HepG2 (cell line): Measurements from ENCODE around the gene FBN2.

Experiments
- ARID4A ChIP-seq: sonication (generic); formaldehyde crosslinking; IDR thresholded peaks from 2 replicates; pipeline ENCODE4 v1.5.0; 2020; ENCODE audit warnings: mild to moderate bottlenecking, missing genetic modification reagents, borderline replicate concordance
- BCL3 ChIP-seq: sonication (generic); formaldehyde crosslinking; IDR thresholded peaks from 2 replicates; pipeline ENCODE4 v1.5.1; 2020; ENCODE audit warnings: mild to moderate bottlenecking, missing genetic modification reagents, moderate library complexity
- CCAR2 ChIP-seq: fragments of 200-400 bp; formaldehyde crosslinking; optimal IDR thresholded peaks from 2 replicates; pipeline ENCODE3; 2018; ENCODE audit warnings: low read depth, mild to moderate bottlenecking, low read length, moderate library complexity
- E2F2 ChIP-seq: sonication (generic); formaldehyde crosslinking; IDR thresholded peaks from 2 replicates; pipeline ENCODE4 v1.4.0; 2020; ENCODE audit warnings: missing genetic modification reagents, borderline replicate concordance
- ESRRA ChIP-seq: sonication (generic); formaldehyde crosslinking; IDR thresholded peaks from 2 replicates; pipeline ENCODE4 v1.5.1; 2020; ENCODE audit warnings: mild to moderate bottlenecking, low read depth, missing genetic modification reagents
- EZH2 ChIP-seq: conservative IDR thresholded peaks from 2 replicates; pipeline ENCODE4 v1.6.1; 2012; ENCODE audit warnings: mild to moderate bottlenecking, low read depth, low read length, moderate library complexity
- HINFP ChIP-seq: sonication (generic); formaldehyde crosslinking; IDR thresholded peaks from 2 replicates; pipeline ENCODE4 v1.4.0; 2020; ENCODE audit warnings: low read depth, mild to moderate bottlenecking, missing genetic modification reagents
- NFYB ChIP-seq: sonication (generic); formaldehyde crosslinking; IDR thresholded peaks from 2 replicates; pipeline ENCODE4 v1.4.0; 2020; ENCODE audit warnings: missing genetic modification reagents
- PLSCR1 ChIP-seq: sonication (generic); formaldehyde crosslinking; IDR thresholded peaks from 2 replicates; pipeline ENCODE4 v1.5.0; 2020; ENCODE audit warnings: missing genetic modification reagents, mild to moderate bottlenecking, borderline replicate concordance
- PPARG ChIP-seq: conservative IDR thresholded peaks from 2 replicates; pipeline ENCODE4 v1.6.1; 2016; ENCODE audit warnings: missing biosample characterization, missing genetic modification reagents
- TCF12 ChIP-seq, 2 experiments: fragments of 450-650 bp in 1 of 2; sonication (generic) in 1 of 2; formaldehyde crosslinking in 1 of 2; IDR thresholded peaks; 2 replicates each; pipeline versions ENCODE4 v1.6.1 to v1.8.0; 2017 to 2022; ENCODE audit warnings: antibody characterized with exemption in 1 of 2, mild to moderate bottlenecking in 1 of 2, missing genetic modification reagents in 1 of 2, moderate library complexity in 1 of 2
- ZNF337 ChIP-seq: sonication (generic); formaldehyde crosslinking; IDR thresholded peaks from 2 replicates; pipeline ENCODE4 v1.5.1; 2020; ENCODE audit warnings: missing genetic modification reagents, low read depth, mild to moderate bottlenecking, borderline replicate concordance

GRCh38 chr5:128470663-128471062 is 67.4 kb downstream of the FBN2 start:
- TF ChIP-seq TCF12 (IDR thresholded peaks at IDR 0.05) (no peak), TCF12 (CRISPR knock-in tag; IDR thresholded peaks at IDR 0.05) (no peak), PLSCR1 (CRISPR knock-in tag) (no peak), ZNF337 (CRISPR knock-in tag) (no peak), EZH2 (no peak), ESRRA (CRISPR knock-in tag) (no peak), PPARG (CRISPR knock-in tag) (no peak), BCL3 (CRISPR knock-in tag) (no peak), E2F2 (CRISPR knock-in tag) (no peak), HINFP (CRISPR knock-in tag) (no peak), NFYB (CRISPR knock-in tag) (no peak), CCAR2 (no peak), ARID4A (CRISPR knock-in tag) (no peak)
